HG02852 (cell line): Measurements from ENCODE around the gene LPAR1.
"Not testable (repeated sequence)": the region's sequence is repeated elsewhere in the genome, so short reads cannot be mapped to it uniquely, and the experiment has no call there.

Experiments used
- ATAC-seq: cut with Tn5 transposase; IDR thresholded peaks from one replicate; pipeline ENCODE4 v1.9.1; 2021; ENCODE audit warnings: mild to moderate bottlenecking, moderate library complexity; ENCODE audit not compliant: unreplicated experiment

Gene LPAR1

DNA sequence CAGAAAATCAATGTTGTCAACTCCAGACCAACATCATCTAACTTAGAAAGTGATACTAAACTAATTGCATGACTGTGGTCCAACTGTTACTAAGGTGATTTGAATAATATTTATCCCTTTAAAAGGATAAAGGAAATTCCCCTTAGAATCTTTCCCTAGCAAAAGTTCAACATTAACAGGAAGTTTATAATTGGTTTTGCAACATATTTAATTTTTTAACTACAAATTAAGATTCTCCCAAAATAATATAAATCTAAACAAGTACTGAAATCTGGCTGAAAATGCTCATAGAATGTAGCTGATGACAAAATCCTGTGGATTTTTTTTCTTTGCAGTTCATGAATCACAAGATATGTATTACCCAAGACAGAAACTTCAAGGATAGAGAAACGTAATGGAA lies 151.4 kb downstream of the LPAR1 start:
- no peak for ATAC-seq

DNA sequence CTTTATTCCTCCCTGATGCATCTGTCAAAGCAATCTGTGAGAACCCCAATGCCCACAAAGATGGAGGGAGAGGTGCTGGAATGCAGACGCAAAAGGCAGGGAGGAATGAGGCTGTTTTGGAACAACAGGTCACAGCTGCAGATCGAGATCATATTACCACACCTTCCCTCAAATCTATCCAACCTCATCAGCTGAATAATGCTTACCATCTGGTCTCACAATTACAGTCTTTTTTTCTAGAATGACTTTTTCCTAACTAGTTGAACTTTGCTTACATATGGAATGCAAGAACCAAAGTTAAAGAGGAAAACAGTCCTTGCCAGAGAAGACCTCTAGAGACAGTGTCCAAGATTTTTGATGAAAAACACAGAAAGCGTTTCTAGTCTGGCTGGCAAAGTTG lies 158.1 kb downstream of the LPAR1 start:
- ATAC-seq: no peak

DNA sequence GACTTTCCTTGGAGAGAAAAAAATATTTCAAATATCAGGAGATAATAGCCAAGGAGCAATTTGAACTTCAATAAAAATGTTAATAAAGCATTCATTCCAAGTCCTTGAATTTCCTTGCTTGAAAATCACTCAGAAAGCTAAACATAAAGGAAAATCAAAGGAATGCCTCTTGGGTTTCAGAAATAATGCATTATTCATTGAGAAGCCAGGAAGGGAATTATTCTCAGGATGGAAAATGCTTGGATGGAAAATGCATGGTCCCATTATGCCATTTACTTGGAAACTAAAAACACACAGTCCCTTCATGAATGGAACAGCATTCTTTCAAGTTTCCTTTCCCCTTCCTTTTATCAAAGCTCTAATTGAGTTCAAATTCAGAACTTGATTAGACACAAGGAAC lies 160.9 kb downstream of the LPAR1 start:
- ATAC-seq: no peak

DNA sequence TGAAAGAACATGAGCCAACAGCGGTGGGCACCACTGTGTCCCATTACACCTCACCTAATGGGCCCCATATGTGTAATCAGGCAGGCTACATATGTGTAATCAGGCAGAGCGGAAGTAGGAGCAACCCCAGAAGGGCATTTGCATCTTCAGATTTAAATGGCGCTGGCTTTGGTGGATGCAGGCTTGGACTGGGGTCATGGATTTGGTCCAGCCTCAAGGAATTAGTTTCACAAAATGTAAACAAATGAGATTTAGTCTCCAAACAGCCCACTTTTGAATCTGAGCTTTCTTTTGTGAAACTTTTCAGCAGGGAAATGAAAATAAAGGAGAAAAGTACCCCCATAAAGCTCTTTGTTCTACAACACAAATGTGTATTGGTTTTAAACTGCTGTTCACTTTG lies 161.3 kb downstream of the LPAR1 start:
- ATAC-seq: no peak

DNA sequence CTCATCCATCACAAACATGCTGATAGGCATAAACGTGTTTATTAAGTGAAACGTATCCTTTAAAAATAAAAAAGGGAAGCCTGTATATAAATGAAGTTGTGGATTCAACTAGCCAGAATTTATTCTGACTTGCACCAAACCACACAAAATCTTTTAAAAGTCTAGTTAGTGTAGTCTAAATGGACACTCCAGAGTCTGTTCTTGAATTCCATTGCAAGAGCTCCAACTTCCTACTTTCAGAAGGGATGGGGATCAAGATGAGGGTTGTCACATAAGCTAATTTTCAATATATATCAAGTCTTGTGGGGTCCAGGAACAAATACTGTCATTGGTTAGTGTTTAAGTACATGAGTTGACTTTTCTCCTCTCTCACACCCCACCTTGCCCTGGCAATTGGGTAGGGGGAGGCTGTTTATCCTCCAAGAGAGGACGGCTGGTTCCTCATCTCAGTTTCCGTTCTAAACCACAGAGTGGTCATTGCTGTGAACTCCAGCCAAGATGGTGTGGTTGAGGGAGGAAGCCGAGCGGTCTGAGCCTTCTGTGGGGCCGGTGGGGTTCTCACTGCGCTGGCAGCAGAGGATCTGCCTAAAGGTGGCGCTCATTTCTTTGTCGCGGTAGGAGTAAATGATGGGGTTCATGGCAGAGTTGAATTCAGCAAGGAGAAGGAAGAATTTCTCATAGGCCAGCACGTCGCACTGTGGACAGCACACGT lies 163.2 kb downstream of the LPAR1 start:
- ATAC-seq: no peak

DNA sequence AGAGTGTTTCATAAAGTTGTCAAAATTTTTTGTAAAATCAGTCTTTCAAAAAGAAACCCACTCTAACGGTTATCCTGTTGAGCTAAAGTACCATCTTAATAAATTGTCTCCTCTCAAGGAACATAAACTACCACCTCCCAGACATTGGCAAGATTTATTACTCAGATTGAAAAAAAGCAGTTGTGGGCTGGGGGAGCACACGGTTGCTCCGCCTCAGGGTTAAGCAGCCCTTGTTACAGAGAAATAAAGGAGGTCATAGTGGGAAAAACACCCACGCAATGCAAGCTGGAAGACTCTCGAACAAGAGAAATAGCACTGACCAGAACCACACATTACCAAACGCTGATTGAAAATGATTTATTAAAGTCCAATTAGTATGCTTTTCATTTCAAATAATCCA lies 165.3 kb downstream of the LPAR1 start:
- ATAC-seq: no peak

DNA sequence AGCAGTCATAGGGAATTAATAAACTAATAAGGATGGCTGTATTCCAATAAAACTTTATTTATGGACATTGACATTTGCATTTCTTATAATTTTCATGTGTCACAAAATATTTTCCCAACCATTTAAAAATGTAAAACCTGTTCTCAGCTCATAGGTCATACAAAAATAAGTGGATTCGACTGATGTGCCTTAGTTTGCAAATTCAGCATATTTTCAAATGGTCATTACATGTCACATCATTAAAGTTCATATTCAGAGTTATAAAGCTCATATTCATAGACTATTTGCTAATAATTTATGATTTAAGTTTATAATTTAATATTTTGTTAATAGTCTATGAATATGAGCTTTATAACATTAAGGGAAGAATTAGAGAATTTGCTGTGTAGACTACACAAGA lies 166.5 kb downstream of the LPAR1 start:
- no peak for ATAC-seq

DNA sequence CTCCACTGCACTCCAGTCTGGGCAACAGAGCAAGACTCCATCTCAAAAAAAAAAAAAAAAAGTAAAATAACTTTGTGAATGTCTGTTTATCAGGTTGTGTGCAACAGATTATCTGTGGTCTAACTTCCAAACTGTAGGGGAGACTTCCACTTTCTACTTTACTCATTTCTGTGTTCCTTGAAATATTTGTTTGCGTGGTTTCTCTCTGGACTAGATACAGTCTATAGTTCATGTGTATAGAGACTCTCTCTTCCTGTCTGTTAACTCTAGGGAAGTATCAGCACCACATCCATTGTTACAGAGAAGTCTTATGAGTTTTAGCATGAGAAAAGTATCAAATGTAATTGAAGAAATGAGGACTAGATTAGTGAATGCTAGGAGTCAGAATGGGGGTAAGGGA lies 168.3 kb downstream of the LPAR1 start:
- ATAC-seq: no peak

DNA sequence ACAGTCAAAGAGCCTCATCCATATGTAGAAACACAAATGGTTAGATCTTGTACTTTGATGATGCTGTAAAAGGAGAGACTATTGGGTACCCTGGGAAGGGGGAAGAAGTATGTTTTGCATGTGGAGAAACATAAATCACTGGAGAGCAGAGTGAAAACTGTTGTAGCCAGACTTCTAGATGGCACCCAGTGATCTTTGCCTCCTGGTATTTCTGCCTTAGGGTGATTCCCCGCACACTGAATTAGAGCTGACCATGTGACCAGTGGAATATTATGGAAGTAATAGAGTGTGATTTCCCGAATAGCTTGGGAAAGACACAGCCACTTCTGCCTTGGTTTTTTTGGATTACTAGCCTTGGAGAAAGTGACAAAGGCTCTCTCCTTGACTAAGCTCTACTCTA lies 174.3 kb downstream of the LPAR1 start:
- no peak for ATAC-seq

DNA sequence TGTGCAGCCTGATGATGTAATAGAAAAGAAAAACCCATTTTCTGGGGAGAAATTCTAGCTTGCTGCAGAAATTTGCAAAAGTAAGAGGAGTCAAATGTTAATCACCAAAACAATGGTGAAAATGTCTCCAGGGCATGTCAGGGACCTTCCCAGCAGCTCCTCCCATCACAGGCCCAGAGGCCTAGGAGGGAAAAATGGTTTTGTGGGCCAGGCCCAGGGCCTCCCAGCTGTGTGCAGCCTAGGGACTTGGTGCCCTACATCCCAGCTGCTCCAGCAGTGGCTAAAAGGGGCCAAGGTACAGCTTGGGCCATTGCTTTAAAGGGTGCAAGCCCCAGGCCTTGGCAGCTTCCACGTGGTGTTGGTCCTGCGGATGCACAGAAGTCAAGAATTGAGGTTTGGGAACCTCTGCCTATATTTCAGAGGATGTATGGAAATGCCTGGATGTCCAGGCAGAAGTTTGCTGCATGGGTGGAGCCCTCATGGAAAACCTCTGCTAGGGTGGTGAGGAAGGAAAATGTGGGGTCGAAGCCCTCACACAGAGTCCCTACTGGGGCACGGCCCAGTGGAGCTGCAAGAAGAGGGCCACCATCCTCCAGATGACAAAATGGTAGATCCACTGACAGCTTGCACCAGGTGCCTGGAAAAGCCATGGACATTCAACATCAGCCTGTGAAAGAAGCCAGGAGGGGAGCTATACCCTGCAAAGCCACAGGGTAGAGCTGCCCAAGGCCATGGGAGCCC lies 176.7 kb downstream of the LPAR1 start:
- ATAC-seq: not testable (repeated sequence)

DNA sequence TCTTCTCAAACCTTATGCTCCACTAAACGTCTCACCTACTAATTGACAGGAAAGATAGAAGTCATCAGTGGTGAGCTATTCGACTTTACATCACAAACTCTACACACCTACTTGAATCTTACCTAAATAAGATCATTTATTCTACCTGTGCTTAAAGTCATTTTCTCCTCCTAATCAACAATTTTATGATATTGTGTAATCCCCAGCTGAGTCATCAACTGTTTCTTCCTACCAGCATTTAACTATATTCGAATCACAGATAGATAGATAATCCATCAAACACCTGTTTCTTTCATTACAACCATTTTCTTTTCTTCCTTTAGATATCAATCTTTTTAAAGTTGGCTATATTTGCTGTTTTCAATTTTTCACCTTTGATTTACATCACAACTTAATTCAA lies 181.5 kb downstream of the LPAR1 start:
- no peak for ATAC-seq

DNA sequence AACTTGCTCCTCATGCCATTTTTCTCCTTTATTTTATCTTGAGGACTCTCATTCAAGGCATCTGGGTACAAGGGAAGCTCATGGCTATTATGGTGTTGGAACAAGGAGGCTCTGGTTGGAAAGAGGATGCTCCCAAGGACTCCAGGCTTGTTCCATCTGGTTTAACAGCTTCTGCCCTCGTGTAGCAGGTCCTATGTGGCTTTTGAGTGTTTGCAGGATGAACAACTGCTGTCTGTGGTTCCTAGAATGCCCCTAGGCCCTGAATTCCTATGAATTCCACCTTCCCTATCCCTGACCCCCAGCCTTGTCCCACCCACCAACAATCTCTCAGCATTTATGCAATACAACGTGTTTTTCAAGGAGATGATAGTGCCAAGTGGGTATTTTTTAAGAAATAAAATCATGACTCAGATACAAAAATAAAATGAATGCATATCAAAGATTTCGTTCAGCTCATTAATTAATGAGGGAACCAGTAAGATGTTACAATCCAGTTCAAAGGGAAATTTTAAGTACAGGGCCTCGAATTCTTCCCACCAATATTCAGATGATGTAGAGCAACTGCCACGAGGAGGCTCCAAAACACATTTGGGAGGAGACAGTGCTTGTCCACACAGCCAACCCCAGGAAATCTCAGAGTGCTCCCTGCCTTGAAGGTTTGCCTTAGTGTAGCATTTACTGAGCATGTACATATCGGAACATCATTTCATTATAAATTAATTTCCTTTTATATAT lies 187.7 kb downstream of the LPAR1 start:
- no peak for ATAC-seq

DNA sequence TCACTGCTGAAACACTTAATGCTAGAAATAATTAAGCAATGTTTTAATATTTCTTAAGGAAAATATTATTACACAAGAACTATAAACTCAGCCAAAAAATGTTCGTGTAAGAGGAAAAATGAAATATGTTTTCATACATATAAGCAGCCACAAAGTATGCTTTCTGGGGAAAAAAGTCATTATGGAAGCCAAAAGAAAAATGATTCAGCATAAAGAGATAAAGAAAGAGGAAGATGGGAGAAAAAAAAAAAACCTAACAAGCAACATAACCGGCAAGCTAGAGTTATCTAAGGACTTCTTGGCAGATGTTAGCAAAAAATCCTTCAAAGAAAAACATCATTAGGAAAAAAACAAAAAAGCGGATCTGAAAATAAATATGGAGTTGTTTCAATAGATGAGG lies 190.6 kb downstream of the LPAR1 start:
- no peak for ATAC-seq

DNA sequence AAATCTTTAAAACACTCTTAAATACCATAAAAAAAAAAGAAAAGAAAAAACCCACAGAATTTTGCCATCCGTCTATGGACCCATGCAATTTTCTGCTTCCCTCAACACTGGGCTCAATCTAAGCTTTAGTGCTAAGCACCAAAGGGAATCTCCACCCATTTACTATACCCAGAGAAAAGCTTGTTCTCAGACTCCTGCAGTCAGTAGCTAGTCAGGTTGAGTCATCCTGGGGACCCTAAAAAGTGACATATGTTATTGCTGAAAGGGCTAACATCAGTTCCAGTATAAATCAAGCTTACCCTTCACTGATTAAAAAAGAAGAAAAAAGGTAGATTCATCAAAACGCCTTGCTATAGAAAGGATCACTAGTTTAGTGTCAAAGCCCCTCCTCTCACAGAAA lies 192.1 kb downstream of the LPAR1 start:
- no peak for ATAC-seq

DNA sequence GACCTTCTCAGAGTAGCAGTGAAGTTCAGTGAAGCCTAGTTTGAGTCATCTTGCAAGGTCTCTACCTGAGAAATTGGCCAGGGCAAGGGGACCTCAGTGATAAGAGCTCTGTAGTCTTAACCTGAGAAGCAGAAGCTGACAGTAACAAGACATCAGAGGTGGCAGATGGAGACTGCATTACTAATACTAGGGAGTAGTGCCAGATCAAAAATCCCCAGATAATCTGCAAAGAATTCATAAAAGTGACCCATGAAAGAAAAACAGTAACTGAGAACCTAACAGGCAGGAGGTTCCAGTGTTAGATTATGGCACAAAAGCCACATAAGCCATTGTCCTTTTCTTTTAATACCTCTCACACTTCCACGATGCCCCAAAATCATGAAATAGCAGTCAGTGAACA lies 194.1 kb downstream of the LPAR1 start:
- ATAC-seq: no peak

DNA sequence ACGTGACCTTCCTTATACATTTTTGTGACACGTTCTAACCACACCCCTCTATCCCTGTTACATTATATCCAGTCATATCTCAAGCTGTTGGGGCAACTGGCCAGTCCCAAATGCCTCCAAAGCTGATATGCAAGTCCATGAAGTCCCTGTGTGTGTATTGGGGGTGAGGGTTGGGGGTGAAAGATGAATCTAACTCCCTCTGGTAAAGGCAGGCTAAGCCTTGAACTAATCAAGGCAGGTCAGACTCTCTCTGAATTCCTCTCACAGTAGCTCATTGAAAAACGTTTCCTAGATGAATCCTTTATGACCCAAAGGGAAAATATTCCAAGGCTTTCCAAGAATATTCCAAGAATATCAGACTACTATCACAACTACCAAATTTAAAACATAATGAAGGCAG lies 195.3 kb downstream of the LPAR1 start:
- no peak for ATAC-seq

DNA sequence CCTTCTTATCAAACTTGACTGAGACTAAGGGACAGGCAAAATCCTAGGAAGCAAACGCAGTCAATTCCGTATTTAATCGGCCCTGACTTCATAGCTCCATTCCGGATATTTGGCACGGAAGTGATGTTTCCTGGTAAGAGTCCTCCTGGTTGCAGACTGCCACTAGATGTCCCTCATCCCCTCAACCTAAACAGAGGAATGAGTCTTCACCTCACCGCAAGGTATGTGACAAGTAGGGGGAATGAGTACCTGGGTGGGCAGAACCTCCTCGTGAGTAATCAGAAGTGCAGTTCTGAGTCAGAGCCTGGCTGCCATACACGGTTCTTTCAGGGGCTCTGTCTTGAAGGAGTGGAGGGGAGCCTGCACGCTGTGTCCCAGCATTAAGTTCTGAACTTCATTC lies 196.1 kb downstream of the LPAR1 start:
- no peak for ATAC-seq

DNA sequence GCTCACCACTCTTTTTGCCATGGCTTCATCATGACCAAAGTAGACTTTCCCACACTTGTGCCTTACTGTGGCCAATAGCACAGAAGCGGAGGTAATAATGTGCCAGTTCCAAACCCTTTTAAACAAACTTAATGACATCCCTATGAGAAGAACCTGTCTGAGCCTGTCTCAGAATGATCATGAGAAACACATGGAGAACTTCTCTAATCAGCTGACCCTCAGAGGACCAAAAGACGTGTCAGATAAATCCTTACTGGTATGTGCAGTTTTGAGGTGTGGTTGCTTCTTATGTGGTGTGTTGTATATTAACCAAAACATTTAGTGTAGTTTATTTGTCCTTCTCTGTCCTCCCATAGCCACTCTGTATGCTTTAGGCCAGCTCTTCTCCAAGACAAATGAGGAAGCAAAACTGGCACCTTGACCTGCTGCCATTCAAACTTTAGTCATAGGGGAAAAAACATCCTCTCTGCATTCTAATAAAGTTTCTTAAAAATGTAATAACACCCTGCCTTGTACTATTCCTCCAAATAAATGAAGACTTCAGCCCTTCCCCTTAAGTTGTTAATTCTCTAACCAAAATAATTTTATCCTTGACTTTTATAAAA lies 200.8 kb downstream of the LPAR1 start:
- no peak for ATAC-seq

DNA sequence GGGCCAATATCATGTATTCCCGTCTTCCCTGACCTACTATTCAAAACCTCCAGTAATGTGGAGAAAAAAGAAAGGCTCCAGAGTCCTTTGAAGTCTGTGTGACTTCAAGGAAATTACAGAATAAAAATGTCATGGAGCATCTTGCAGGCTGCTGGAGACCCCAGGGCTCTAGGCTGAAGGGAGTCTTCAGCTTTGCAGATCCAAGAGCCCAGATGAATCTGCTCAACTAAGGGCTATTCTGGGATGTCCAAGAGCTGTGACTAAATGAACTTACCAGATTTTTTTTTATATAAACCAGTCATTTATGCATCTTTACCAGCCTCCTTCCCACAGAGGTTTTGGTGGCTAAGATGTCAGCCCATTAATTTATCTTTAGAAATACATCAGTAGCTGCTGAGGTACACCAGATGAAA lies 202.4 kb downstream of the LPAR1 start:
- no peak for ATAC-seq

DNA sequence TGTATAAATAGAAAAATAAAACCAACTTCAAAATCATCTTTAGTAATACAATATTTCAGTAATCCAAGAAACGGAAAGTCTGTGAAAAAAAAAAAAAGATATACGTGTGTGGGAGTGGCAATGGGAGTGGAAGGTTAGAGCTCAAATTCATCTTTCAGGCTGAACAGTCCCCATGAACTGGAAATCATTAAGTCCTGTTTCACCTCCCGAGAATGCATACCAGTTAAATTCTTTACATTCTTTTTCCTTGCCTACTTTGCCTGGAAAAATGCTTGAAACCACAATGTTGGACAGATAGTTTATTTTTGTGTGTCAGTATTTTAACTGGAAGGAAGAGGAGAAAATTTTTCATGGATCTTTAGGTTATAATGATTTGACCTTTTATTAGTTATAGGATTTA lies 202.9 kb downstream of the LPAR1 start:
- no peak for ATAC-seq

DNA sequence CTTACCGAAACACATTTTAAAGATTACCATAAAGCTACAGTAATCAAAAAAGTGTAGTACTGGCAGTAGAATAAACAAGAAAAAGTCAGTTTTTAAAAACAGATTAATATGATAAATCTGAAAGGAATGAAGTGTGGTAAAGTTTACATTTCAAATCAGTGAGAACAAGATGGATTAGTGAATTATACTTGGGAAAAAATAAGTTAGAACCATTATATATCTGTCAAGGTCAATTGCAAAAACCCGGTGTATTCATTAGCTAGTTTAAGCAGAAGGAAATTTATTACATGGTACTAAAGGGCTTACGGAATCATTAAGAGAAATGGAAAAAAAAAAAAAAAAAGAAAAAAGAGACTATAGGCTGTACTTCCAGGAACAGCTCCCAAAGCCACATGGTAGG lies 205.3 kb downstream of the LPAR1 start:
- ATAC-seq: no peak

DNA sequence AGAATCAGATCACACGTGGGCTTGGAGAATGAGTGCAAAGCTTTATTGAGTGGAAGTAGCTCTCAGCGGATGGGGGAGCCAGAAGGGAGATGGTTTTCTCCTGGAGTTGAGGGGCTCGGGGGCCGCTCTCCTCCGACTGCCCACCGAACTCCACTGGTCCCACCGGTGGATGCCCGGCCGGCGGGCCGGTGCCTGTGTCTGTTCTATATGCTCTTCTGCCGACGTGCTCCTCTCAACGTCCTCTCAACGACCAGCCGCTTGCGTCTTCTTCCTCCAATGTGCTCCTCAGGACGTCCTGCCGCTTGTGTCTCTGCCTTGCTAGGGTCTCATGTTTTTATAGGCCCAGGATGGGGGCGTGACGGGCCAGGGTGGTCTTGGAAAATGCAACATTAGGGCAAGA lies 207.8 kb downstream of the LPAR1 start:
- no peak for ATAC-seq
